SKM-1 (cell line): ENCODE measurements around the gene PDLIM1.

Experiments
- DNase-seq: peaks from one replicate; lab custom pipeline; 2025; ENCODE audit not compliant: unreplicated experiment; lab: John Stamatoyannopoulos, UW

Gene PDLIM1

DNA sequence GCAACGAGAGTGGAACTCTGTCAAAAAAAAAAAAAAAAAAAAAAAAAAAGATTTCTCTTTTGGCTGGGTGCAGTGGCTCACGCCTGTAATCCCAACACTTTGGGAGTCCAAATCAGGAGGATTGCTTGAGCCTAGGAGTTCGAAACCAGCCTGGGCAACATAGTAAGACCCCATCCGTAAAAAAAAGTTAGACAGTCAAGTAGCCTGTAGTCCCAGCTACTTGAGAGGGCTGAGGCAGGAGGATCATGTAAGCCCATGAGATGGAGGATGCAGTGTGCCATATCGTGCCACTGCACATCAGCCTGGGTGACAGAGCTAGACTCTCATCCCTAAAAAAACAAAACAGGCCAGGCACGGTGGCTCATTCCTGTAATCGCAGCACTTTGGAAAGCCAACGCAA, 25.2 kb downstream of the PDLIM1 start:
- DNase-seq = no peak

GRCh38 chr10:95264227-95265051, 26.4 kb downstream of the PDLIM1 start:
- DNase-seq = no peak

- DNase-seq = no peak
These were observed 27.0 kb downstream of the PDLIM1 start for GRCh38 chr10:95263864-95264226.

GRCh38 chr10:95262763-95263518, 27.9 kb downstream of the PDLIM1 start:
- DNase-seq = no peak

DNA sequence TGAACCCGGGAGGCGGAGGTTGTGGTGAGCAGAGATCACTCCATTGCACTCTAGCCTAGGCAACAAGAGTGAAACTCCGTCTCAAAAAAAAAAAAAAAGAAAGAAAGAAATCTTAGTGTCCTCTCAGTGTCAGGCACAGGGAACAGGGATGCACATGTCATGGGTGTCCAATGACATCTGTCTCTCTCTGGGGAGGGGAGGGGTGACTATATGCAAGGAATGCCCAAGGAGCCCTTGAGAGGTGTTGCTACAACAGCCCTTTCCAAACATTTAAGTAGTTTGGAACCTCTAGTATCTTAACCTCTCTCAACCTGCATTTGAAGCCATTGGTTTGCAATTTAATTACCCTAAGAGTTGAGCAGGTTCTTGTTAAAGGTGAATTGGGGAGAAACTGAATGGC, 28.9 kb downstream of the PDLIM1 start:
- no peak for DNase-seq

GRCh38 chr10:95260909-95261552, 29.8 kb downstream of the PDLIM1 start:
- no peak for DNase-seq

DNA sequence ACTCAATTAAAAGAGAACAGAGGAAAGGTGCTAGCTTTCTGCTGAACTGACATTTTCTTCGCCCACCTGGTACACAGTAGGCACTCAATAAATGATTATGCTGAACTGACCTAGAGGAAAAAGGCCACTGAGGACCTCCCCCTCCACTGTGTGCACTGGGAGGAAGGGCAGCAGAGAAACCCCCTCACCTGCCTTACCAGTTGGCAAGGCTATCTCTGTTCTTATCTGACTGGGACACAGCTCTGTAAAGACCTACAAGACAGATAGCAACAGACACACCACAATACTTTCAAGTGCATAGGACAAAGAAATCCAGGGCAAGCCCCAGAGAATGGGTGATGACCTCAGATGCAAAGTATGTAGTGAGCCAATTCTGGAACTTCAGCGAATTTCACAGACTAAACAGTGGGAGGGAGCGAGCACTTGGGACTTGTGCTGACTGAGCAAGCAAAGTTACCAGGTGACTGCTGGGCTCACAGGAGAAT, 30.4 kb downstream of the PDLIM1 start:
- no peak for DNase-seq

GRCh38 chr10:95257849-95258248, 33.0 kb downstream of the PDLIM1 start:
- no peak for DNase-seq

GRCh38 chr10:95256268-95256667, 34.5 kb downstream of the PDLIM1 start:
- DNase-seq = no peak

DNA sequence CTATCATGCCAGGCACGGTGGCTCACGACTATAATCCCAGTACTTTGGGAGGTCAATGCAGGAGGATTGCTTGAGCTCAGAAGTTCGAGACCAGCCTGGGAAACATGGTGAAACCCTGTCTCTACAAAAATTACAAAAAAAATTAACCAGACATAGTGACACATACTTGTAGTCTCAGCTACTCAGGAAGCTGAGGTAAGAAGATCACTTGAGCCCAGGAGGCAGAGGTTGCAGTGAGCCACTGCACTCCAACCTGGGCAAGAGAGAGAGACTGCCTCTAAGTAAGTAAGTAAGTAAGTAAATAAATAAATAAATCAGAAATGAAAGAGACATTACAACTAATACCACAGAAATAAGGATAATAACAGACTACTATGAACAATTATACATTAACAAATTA, 36.2 kb downstream of the PDLIM1 start:
- no peak for DNase-seq

- DNase-seq = no peak
These were observed 37.1 kb downstream of the PDLIM1 start for GRCh38 chr10:95253686-95254085.

GRCh38 chr10:95253007-95253406, 37.8 kb downstream of the PDLIM1 start:
- no peak for DNase-seq

- no peak for DNase-seq
These were observed 39.9 kb downstream of the PDLIM1 start for GRCh38 chr10:95250856-95251255.

DNA sequence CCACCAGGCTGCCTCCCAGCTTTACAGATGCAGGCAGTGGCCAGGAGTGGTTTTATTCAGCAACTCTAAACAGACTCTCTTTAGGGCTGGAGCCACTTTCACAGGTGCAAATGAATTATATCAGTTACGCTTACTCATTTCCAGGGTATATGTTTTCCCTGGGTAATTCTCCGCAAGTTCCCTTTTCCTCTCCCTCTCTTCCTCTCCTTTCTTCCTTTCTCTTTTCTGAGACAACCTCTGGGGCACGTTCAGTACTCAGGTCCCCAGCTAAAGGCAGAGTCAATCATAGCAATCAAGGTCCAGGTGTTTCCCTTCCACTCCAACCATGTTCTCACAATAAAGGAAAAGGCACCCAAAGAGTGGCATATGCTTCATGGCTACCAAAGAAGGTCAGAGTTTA, 41.3 kb downstream of the PDLIM1 start:
- no peak for DNase-seq

DNA sequence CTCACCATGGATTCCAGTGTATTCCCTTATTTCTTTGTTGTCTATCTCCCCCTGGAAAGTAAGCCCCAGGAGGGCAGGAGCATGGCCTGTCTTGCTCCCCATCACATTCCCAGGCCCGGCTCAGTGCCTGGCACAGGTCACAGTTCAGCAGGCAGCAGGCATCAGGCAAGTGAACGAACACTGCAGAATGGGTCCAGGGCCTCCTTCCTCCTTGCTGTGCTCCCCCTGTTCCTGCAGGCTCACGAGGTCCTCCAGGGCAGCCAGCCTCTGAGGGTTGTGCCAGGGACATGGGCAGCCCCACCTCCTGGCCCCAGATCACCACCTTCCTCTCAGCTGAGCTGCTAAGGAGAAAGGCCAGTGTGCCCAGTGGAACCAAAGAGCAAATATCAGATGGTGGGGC, 41.8 kb downstream of the PDLIM1 start:
- DNase-seq = no peak

DNA sequence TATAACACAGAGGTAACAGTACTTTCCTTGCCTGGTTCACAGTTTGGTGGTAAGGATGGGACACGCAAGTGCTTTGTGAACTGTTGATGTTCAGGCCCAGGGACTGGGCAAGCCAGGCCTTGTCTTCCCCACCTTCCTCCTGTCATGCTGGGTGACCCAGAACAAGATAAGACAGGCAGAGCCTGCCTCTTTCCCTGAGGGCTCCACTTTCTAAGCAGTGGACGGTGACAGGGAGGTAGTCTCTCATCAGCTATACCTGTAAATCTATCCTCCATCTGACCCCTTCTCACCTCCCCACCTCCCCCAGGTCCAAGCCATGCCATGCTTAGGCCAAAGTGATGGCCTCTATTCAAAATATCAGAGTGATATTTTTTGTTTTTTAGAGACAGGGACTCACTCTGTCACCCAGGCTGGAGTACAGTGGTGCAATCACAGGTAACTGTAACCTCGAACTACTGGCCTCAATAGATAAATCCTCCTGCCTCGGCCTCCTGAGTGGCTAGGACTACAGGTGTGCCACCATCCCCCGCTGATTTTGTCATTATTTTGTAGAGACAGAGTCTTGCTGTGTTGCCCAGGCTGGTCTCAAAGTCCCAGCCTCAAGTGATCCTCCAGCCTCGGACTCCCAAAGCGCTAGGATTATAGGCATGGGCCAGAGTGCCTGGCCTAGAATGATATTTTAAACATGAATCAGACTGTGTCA, 42.8 kb downstream of the PDLIM1 start:
- DNase-seq = no peak

GRCh38 chr10:95247200-95247880, 43.5 kb downstream of the PDLIM1 start:
- no peak for DNase-seq

DNA sequence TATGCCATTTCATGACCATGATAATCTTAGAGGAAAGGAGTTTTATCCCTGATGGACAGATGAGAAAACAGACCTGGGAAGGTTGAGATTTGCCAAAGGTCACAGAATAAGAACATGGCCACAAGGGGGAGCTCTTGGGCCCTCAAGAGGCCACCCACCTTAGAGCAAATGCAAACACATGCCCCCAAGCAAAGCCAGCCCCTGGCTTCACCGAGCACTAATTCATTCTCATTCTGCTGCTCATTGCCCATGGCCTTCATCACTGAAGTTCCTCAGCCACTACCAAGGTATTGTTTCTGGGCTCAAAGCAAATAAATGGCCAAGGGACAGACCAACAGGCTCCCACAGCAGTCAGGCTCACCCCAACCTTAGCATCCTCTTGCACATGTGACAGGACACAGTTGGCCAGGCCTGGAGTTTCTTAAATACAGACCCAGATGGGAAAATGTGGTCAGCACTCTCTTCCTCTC, 44.2 kb downstream of the PDLIM1 start:
- DNase-seq = peak; percentile 21

GRCh38 chr10:95245425-95246055, 45.3 kb downstream of the PDLIM1 start:
- no peak for DNase-seq

- no peak for DNase-seq
These were observed 46.7 kb downstream of the PDLIM1 start for GRCh38 chr10:95244152-95244551.
